Measurements from ENCODE around the gene OR5D18. TPM values are rescaled to one million over a fixed set of nuclear protein-coding genes. Genes with fewer than 3 reads are reported as not detected.

Gene OR5D18
- total RNA-seq, 1 experiment from 2014 or later: not detected

- no TSS peak for BruUV-seq (replicated peaks)
- ATAC-seq: no peak
- no peaks in the 10 kb centered on the region for H3K36me3 ChIP-seq (ENCODE audit: control insufficient read depth in 1 of 2, insufficient read depth in 2 of 2, low read length in 2 of 2)
- no peaks in the 10 kb centered on the region for H3K4me1 ChIP-seq (ENCODE audit: control insufficient read depth in 1 of 2, insufficient read depth in 2 of 2, low read length in 2 of 2)
- H3K9me2 ChIP-seq (ENCODE audit: insufficient read depth): no peaks in the 10 kb centered on the region
- TF ChIP-seq ZNF274 (IDR thresholded peaks at IDR 0.05; ENCODE audit: low read depth, low read length) (no peak), ZBTB33 (IDR thresholded peaks at IDR 0.05; ENCODE audit: extremely low read depth, insufficient replicate concordance, low read length) (no peak), FOSL1 (IDR thresholded peaks at IDR 0.05; ENCODE audit: low read depth) (no peak), YY1 (IDR thresholded peaks at IDR 0.05; ENCODE audit: extremely low read depth, insufficient replicate concordance, low read depth, low read length) (no peak), RAD21 (IDR thresholded peaks at IDR 0.05; ENCODE audit: low read depth) (no peak), MAX (IDR thresholded peaks at IDR 0.05) (no peak), ZFX (IDR thresholded peaks at IDR 0.05) (no peak), POLR2A (IDR thresholded peaks at IDR 0.05; ENCODE audit: borderline replicate concordance, extremely low read depth, insufficient read depth, insufficient read length) (no peak), ELF1 (IDR thresholded peaks at IDR 0.05; ENCODE audit: borderline replicate concordance, low read depth) (no peak), TCF7L2 (IDR thresholded peaks at IDR 0.05; ENCODE audit: borderline replicate concordance, extremely low read depth, insufficient read depth, insufficient read length) (no peak), EZH2phosphoT487 (IDR thresholded peaks at IDR 0.05; ENCODE audit: borderline replicate concordance) (no peak), CTCF (IDR thresholded peaks at IDR 0.05 in 2 of 3, conservative IDR thresholded peaks at IDR 0.05 in 1 of 3; ENCODE audit: borderline replicate concordance in 1 of 3, insufficient read depth in 1 of 3, low read depth in 2 of 3, low read length in 2 of 3) (no peak), SP1 (IDR thresholded peaks at IDR 0.05; ENCODE audit: low read depth) (no peak), POLR2AphosphoS5 (IDR thresholded peaks at IDR 0.05; ENCODE audit: low read depth, low read length) (no peak)
- no peak within 1 kb of the TSS for H3K9ac ChIP-seq (ENCODE audit: low read length)
- no peak for DNase-seq (ENCODE audit: low read depth, low spot score)
- H3K27me3 ChIP-seq (ENCODE audit: insufficient read depth, low read length): no peaks in the 10 kb centered on the region
- H3K79me2 ChIP-seq (ENCODE audit: insufficient read depth, low read length): no peaks in the 10 kb centered on the region
- H4K20me1 ChIP-seq (ENCODE audit: insufficient read depth): no peaks in the 10 kb centered on the region
- POLR2A ChIA-PET: no interaction called here
- intact Hi-C loops (cut with micrococcal nuclease): no loop called here
- H3K9me3 ChIP-seq (ENCODE audit: control insufficient read depth in 1 of 2, insufficient read depth in 1 of 2, low read depth in 1 of 2, low read length in 2 of 2): peaks cover 11 to 22% of the 10 kb centered on the region in 2 experiments; a peak in 3 of 4 replicates
- no peak within 1 kb of the TSS for H3K4me3 ChIP-seq (replicated peaks in 1 of 2; ENCODE audit: low read depth in 1 of 2, low read length in 2 of 2)
- no peak within 1 kb of the TSS for H3K27ac ChIP-seq (ENCODE audit: low read depth, low read length)
- H2AFZ ChIP-seq (ENCODE audit: low read depth, low read length, poor library complexity, severe bottlenecking): no peak within 1 kb of the TSS
- no peak within 1 kb of the TSS for H3K4me2 ChIP-seq (ENCODE audit: low read length)
- CTCF ChIA-PET: no interaction called here
- RAD21 ChIA-PET (ENCODE audit: low non-redundant PET in 1 of 2, low total read pairs in 2 of 2, uncharacterized antibody in 2 of 2, unreplicated experiment in 2 of 2): no interaction called here
Measured at GRCh38 chr11:55838452-55838851, 19.0 kb downstream of the OR5D18 start, which contains the start of gene OR5D16. Gene OR5D16, plus strand, starts transcription at chr11:55838752. Its CDS starts 0 bp downstream, at chr11:55838752.
